ENCODE measurements around the gene CHN2.
"Not testable (repeated sequence)": the region's sequence is repeated elsewhere in the genome, so short reads cannot be mapped to it uniquely, and the experiment has no call there.

CHN2 gene

DNA sequence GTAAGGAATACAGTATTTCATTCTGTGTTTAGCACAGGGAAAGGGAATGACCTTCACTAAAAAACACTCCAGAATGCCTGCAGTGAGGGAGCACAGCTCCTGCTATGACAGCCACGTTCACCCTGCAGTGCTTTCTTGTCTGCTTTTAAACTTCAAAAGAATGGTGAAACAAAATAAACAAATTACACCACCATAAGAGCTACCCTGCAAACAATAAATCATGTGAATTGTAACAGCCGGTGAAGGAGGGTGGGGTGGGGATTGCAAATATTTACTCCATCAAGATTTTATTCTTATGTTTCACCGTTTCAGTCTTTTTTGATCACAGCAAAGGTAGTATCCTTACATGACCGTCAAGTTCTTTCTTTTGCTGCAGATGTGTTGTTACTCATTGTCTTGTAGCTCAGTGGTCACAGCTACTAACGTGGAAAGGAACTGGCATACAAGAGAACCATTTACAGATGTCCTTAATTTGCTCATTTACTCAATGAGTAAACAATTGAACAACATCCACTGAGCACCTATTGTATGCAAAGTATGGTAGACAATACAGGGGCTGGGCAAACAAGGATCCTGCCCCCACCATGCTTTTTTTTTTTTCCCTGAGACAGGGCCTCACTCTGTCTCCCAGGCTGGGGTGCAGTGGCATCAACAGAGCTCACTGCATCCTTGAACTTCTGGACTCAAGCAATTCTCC, 4.1 kb upstream of the CHN2 start:
- no peak for DNase-seq

DNA sequence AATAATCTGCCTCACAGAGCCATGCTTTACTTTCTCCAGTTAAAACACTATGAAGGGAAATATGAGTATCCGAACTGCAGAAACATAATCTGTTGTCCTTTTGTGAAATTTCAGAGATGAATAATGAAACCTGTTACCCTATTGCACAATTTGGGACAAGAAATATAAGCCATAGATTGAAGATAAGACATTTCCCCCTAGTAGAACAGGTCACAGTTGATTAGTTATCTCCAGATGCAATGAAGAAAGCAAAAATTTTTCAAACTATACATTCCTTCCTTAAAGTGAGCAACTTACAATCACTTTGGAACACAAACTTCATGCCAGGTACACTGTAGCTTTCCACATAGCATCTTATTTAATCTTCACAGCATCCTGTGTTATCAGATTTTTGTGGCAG, 2.3 kb upstream of the CHN2 start:
- DNase-seq: no peak

DNA sequence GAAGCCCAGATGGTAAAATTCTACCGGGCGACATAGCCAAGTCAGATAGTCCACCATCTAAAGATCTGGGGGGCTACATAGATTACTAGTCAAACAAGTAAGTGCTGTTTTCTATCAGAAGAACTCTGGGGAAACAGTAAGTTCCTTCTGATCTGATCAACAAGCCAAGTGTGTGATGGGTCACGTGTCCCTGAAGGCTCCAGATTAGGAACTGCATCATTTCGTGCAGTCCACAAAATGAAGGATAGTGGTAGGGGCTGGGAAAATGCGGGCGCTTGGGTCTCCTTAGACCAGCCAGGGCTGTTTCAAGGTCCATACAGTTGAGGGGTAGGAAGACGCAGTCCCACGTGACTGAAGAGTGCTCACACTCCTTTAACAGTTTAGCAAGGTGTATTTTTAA, 1.8 kb upstream of the CHN2 start:
- no peak for DNase-seq

DNA sequence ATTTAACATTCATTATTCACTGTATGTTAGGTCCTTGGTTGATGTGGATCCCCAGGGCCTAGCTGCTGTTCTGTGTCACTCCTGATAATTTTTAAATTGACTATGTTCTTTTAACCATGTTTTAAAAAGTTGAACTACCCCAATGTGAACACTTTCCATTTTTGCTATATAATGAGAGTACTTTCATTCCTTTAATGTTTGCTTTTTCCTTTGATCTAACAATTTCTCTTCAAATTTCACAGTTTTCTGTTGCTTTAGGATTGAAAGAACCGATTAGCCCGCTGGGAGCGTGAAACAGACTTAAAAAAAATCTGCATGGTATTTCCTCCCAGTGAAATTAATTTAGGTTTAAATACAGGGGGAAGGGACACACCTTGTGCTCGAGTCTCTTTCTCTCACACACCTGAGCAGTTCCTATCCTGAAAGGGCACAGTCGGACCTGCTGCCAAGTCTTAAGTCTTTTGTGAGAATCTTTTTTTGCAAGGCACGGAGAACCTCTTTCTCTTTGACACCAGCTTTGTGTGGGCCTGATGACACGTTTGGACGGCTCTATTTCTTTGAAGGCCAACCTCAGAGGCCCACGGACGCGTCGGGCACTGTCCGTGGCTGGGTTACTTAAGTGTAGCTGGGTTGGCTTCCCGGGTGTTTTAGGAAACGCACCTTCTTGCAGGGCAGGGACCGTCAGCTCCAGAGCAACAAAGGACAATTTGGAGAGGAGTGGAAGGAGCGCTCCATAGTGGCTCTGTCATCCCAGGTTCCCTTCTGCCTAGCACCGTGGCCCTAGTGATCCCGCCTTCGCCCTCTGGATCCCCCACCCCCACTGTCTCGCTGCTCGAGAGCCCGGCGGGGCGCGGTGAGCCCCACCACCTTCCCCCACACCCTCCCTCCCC, 1.0 kb upstream of the CHN2 start:
- no peak for DNase-seq

DNA sequence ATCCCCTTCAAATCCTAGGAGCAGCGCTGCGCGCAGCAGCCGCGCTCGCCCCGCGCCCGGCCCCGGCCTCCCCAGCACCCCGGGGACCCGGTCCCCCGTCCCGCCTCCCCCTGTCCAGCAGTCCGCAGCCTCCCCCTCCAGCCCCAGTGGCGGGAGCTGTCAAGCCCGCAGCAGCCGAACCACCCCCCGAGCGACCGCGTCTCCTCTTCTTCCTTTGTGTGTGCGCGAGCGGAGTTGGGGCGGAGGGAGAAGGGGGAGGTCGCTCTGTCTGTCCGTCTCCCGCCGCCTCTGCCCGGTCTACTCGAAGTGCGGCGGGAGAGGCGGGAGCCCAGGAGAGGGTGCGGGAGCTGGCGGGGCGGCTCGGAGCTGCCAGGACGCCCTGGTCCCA, 375 bp upstream of the CHN2 start:
- DNase-seq: no peak

DNA sequence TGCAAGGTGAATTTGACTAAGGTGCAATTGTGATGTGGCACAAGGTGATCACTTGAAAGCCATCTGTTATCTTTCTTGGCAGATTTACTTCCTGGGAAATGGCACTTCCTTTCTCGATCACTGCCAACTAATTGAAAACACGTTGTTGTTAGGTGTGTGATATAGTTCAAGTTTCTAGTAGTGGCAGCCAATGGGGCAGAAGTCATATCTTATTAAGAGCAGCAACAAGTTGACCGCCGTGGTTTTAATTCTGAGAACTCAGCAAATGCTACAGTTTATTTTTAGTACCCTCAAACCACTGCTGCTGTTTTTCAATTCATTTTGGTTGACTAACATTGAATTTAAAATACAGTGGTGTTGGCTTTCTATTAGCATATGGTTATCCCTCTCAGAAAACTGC, 1.6 kb downstream of the CHN2 start:
- DNase-seq: peak; percentile 36

DNA sequence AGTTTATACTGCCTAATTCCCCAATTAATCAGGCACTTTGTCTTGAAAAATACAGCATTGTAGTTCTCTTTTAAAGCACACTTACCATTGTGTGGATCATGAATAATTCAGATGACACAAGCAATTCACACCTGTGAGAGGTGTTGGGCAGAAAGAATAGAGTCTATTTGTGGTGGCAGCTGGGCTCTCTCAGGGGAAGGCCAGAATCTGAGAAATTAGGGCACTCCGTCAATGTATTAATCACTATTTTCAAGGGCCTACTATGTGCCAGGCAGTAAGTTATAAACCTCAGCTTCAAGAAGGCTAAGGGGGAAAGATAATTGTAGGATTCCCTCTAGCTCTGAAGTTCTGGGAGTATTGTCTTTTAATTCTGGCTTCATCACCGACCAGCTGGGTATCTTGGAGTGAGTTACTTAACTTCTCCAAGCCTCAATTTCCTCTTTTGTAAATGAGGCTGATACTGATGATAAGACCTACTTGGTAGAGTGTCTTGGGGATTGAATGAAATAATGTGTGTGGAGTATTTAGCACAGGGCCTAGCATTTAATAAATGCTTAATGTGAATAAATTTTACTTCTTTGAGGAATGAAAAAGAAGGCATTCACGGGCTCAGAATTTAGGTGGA, 2.5 kb downstream of the CHN2 start:
- no peak for DNase-seq

DNA sequence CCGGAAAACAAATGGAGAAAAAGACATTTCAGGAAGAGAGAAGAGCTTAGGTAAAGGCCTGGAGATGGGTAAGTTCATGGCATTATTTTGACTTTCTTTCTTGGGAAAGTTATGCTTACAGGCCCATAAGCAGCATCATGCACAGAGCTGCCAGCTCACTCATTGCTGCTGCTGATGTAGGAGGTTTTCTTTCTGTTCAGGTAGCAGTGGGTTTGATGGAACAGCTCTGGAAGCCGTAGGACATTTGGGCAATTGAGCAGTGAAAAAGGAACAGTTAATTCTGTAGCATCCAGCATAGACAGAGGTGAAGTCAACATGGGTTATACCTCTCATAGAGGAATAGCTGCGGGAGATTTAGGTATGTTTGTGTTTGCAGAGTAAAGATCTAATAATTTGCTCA, 3.3 kb downstream of the CHN2 start:
- no peak for DNase-seq

DNA sequence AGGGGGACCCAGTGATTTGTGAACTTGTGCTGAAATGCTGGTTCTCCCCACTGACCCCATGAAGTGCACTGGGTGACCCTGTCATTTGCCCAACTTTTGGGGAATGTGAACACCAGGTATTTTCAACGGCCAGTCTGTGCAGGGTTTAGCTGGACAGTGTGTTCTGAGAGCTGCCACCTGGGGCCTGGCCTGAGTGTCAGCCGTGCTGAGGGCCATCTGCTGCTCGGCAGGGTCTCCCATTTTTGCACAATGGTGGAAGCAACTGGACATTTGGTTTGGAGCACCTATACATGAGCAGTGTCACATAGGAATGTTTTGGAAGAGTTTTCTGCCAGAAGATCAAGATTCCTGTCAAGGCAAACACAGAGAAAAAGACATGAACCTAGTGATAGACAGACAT, 5.2 kb downstream of the CHN2 start:
- DNase-seq: no peak

DNA sequence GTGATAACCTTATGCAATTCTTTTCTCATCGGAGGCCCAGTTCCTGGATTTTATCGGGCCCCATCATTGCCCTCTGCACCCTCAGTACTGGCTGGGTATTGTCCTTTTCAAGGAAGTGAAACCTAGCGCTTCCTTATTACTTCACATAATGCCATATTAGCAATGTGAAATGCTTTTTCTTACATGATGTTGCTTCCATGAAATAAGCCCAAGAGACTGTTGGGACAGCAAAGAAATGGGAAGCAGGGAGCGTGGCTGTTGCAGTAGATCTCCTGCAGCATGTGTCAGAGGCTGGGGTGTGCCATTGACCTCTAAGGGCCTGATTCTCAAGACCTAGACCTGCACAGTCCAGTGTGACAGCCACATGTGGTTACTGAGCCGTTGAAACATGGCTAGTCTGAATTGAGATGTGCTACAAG, 8.1 kb downstream of the CHN2 start:
- no peak for DNase-seq

DNA sequence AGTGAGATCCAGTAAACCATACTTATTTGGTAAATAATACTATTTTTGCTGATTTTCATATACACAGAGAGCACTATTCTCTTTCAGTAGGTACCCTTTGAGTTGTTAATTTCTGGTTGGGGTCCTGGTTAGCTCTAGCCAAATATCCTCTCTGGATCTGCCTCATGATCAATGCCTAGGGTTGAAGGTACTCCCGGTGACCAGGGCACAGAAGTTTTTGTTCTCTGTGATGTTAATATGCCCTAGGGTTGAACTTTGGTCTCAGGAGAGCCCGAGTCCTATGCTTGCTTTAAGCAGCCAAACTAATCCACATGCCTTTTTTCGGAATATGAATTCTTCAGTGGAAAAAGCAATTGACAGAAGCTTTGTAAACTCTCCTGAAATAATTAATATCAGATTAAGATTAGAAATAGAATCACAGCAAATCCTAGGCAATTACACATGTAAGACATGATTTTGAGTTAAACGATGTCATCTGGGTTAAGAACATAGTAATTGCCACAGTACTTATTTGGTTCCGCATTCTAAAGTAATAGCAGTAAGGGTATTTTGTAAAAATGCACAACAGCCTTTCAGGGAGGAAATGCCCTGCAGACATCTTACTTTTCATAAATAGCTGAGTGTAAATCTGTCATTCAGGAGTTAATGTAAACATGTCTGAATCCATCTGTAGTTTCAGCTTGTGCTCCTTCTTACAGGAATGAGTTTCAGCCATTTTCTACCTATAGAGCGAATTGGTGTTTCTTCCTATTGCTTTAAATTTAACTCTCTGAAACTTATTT, 10.1 kb downstream of the CHN2 start:
- DNase-seq: no peak

DNA sequence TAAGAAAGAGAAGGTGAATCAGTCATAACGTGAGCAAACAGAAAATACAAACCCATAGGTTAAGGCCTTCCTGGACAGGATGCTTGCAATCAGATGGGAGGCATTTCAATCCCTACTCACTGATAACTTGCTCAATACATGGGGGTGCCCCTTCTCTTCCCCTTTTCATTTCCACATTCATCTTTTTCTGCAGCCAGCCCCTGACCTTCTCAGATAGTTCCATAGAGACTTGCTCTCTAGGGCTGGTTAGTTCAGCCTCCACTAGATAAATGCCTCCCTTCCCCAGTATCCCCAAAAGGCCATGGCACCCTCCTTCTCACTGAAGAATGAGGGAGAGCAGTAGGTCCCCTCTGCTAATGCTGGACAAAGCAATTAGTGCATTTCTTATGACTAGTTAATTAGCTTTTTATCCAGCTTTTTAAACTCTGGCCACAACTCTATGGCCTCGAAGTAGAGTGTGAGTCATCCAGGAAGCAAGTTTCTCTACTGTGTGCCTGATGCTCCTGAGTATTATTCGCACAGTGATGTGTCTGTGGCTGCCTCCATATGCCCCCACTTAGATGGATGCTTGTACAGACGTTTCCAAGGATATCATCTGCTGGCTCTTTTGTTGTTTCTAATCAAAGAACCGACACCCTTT, 12.7 kb downstream of the CHN2 start:
- DNase-seq: no peak

DNA sequence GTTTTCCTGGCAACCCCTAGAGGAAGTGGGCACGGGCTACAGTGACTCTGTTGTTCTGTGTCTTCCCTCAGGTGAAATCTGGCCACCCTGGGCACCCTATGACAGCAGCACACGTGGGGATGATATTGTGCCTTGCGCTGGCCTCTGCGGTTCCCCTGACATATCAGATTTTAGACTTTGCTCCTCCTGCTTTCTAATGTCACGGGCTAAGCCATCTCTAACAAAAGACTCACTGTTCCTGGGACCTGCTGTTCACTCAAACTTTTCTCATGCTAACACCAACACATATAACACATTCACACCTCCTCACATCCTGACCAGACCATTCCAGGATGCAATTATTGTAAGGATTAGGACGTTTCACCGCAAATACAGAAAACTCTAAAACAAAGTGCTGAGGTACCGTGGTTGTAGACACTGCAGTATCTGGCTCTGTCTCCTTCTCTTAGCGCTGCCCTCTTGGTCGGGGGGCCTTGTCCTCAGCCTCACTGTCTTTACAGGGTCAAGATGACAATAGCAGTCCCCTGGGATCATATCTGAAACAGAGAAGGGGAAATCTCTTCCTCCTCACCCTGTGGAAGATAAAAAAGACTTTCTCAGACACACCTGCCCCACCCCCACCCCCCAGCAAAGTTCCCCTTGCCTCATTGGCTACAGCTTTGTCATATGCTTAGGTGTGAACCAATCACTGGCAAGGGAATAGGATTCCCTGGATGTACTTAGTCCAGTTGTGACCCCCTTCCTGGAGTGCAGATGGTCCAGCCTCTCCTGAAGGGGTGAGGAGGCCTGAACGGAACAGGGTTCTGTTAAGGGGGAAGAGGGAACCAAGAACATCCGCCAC, 14.1 kb downstream of the CHN2 start:
- no peak for DNase-seq

DNA sequence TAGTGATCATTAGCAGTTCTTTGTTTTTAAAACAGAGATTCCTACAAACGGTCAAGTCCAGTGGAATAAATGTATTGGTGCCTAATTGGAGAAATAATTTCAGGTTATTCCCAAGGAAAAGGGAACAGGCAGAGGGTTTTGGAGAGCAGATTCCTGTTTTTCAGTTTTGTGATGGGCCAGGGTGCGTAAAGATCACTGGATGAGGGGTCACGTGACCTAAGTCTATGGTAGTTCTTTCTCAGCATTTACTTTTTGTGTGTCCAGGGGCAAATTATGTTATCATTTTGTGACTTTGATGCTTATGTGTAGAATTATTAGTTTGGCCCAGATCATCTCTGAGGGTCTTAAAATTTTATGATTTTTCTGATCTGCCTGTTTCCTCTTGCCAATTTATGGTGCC, 15.2 kb downstream of the CHN2 start:
- no peak for DNase-seq

DNA sequence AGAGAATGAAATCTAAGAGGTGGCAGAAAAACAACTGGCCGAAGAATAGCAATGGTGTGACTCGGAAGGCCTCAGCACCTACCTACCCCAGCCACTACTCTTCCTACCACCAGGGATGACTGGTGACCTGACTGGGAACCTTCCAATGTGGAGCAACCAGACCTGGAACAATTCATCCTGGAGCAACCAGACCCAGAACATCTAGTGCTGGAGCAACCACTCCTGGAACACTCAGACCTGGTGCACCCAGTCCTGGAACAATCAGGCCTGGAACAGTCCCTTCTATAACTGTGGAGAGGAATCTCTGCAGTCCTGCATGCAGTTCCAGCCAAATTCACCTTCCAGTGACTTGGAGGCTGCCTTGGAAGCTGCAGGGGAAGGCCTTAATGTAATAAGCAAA, 18.2 kb downstream of the CHN2 start:
- DNase-seq: not testable (repeated sequence)

DNA sequence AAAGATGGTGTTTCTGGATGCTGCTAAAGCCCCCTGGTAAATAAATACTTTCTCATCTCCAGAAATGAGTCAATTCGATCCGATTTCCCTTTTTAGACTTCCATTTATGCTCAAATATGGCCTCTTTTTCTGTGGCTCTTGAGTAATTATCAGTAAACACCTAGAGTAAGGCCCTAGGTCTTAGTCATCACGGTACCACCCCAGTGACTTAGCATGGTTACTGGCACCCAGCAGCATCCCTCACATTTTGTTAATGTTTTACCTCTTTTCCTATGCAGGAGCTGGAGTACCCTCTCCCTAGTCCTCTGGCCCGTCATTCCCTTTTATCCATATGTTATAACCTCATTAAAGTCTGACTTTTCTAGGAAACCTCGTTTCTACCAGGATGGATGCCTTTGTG, 19.5 kb downstream of the CHN2 start:
- DNase-seq: no peak

DNA sequence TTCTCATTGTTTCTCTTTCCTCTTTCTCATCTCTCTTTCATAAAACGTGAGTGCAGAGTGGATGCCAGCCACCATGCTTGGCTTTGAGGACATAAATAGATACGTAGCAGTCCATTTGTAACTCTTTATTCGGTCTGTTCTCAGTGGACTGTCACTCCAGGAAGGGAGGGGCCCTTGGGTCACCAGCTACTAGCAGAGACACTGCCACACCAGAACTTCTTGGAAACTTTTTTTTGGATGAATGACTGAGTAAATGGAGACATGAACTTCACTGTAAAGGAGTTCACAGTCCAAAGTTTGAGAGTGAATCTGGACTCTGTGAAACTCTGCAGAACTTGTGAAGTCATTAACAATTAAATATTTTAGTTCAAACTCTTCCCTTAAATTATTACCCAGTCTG, 20.2 kb downstream of the CHN2 start:
- DNase-seq: no peak

DNA sequence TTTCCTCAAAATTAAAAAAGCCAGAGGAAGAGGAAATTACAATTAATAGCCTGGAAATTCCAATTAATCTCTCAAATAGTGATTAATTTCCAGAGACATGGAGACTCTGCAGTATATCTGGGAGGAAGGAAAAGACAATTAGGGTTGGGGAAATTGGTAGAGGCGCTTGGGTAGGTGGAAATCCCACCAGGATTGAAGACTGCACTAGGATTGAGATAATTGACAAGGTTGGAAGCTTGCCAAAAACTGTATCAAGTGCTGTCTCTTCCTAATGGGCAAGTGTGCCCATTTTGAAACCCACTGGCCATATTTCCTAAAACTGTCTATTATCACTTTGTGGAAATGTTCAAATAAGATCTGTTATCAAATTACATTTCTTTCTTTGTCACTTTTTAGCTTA, 21.6 kb downstream of the CHN2 start:
- no peak for DNase-seq

DNA sequence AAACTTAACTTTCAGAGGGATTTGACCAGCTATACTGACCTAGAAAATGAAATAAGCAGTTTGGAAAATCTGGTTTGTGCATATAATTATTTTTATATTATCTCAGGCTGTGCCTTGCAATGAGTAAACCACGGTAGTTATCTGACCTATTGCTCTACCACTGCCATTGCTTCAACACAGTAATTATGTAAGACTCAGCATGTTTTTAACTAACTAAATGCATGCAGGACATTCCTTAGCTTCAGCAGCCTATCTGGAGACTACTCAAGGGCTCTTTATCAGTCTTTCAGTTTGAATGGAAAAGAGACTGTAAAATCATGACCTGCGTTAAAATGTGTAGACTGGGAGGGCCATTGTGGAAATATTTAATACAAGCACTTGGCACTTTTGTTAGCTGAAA, 22.5 kb downstream of the CHN2 start:
- no peak for DNase-seq

DNA sequence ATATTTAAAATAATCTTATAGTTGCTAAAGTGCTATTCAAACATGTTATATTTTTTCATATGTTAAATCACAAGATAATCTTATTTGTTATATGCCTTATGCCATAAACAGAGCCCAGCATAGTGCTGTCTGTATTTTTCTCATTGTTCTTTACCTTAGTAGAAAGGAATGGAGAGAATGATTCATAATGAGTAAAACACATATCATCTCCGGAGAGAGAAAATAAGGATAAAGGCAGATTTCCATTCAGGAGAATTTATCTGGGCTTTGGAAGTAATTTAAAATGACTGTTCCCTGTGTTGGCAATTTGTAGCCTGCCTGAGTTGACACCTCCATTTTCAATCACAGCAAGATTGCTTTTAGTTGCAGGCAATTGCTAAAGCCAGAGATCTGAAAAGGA, 30.2 kb downstream of the CHN2 start:
- DNase-seq: no peak

DNA sequence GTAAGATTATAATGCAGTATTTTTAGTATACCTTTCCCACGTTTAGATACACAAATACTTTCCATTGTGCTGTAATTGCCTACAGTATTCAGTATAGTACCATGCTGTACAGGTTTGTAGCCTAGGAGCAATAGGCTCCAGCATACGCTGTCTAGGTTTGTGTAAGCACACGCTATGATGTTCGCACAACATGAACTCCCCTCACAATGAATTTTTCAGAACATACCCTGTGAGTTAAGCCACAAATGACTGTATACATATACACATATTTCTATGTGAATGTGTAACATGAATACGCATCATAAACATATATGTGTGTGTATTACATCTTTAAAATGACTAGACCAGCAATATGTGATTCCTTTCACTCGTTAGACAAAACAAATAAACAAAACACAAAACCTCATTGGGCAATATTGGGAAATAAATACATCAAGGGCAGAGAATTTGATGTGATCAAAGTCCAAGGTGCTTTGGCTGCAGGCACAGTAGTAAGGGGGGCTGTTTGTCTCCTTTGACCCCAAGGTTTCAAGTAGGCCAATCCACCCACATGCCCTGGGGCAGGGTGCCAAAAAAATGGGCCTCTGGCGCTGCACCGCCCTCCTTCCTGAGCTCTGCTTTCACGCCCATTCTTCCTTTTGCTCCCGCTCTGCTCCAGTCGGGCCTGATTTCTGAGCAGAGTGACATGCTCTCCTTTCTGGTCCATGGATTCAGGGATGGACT, 33.9 kb downstream of the CHN2 start:
- no peak for DNase-seq
